GM10847 (cell line): ENCODE measurements around the gene PARD3.

Source experiments
- POLR2A ChIP-seq: IDR thresholded peaks from 2 replicates; pipeline ENCODE4 v1.6.1; 2011; ENCODE audit not compliant: insufficient read length; ENCODE audit errors: extremely low read depth

Gene PARD3

DNA sequence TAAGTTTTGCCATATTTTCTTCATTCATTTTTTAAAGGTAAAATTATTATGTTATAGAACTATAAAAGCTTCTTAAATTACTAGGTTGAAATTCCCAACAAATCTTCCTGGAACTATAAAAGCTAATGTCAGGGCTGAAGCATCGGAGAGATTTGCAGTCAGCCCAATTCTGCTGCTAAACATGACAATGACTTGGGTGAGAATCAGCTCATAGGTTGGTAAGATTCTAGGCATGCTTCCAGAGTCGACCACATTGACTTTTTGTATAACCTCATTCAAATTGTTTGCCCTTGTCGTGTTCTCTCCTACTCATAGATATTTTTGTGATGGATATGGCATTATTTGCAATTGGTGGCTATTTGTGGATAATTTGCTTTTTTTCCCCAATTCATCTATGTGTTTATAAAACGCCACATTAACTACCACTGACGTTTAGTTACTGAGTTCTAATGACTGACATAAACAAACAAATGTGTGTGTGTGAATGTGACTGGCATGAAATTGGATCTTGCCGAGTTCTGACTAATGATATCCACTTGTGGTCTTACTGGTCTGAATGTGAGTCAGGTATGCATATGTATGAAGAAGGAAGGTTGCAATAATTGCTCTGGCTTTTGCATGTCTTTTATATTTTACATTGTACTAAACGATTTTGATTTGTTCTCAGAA lies 579.8 kb downstream of the PARD3 start:
- TF ChIP-seq POLR2A, result no peak

- TF ChIP-seq POLR2A, result no peak
Measured at GRCh38 chr10:34232481-34232880, 582.6 kb downstream of the PARD3 start.

DNA sequence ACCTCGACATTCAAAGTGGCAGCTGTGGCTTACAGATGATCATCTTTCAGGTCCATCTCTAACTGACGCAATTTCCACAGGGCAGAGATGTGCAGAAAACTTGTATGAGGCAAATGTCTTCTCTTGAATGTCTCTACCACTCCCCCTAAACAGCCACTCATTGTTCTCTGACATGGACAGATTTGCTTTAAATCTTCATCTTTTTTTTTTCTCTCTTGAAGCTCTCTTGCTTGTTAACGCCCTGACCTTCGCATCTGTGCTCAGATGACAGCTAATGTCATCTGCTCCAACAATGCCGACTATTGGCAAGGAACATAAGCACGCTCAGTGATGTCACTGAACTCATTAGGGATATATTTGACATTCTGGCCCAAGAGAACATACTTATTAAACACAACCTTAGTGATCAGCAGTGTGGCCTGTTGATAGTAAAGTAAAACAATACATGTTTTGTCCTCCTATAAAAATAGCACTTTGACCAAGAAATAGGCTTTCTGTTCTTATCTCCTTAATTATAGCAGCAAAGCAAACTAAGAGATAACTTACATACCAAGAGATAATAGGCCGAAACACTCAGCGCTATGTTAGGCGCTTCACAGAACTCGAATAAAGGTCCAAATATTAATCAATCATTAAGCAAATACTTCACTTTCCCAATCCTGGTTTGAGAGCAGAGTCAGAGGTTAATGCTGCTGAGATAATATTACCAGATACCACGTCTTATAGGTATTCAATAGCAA lies 583.5 kb downstream of the PARD3 start:
- TF ChIP-seq POLR2A, result no peak

GRCh38 chr10:34229917-34230316 lies 585.2 kb downstream of the PARD3 start:
- TF ChIP-seq POLR2A, result no peak

- TF ChIP-seq POLR2A, result no peak
Measured at GRCh38 chr10:34228066-34228465, 587.0 kb downstream of the PARD3 start.

- no peak for TF ChIP-seq POLR2A
Measured at GRCh38 chr10:34224639-34225038, 590.5 kb downstream of the PARD3 start.

DNA sequence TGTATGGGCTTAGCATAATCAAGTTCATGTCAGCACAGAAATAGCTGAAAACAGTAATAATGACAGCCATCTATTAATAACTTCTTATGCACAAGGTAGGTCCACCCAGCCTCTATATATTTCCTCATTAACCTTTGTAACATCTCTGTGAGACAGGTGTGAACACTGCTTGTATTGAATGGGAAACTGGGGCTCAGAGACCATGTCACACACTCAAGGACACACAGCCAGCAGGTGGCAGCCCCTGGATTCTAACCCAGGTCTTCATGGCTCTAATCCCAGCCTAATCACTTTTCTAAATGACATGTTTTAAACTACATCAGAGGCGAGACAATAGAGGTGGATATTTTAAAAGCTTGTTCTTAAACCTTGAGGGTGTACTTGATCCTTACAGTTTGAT lies 591.4 kb downstream of the PARD3 start:
- no peak for TF ChIP-seq POLR2A

DNA sequence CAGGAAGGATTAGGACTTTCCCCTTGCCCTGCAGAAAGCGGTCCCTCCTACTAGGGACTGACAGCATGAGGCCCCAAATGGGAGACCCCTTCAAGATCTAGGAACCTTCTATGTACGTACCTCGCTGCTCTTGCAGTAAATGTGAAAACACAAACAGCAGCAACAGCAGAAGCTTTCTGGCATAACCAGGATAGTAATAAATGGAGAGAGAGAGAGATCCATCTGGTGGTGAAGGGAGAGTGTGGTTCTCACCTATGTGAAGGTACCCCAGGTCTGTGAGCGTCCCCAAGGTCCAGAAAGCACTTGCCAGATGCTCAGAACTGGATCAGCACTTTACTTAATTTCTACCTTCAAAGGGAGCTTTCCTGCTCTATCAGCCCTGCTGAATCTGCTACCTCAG lies 592.7 kb downstream of the PARD3 start:
- no peak for TF ChIP-seq POLR2A

- no peak for TF ChIP-seq POLR2A
Measured at GRCh38 chr10:34219753-34220548, 595.1 kb downstream of the PARD3 start.

- TF ChIP-seq POLR2A, result no peak
Measured at GRCh38 chr10:34217524-34217923, 597.6 kb downstream of the PARD3 start.

DNA sequence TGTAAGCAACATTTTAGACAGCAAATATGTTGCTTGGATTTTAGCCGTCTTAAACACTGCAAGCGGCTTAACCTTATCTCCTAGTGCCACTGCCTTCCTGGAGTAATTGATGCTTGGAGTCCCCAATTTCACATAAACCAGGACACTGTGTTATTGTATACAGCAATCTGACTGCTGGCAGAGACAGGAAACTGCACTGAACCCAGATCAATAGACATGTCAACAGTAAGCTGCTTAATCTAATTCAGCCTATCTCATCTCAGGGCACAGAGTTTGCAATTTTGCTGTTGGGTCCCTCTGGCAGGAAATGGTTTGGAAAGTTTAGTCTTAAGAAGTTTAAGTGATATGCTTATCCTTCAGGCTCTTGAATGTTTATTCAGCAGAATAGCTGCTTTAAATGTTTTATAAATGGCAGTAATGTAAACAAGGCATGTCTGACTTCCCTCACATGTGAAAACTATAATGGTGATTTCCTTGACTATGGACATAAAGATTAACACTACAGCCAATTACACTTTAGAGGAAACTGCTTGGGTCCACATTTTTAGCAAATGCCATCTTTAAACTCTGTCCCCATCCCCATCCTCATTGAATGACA lies 598.6 kb downstream of the PARD3 start:
- TF ChIP-seq POLR2A, result no peak

DNA sequence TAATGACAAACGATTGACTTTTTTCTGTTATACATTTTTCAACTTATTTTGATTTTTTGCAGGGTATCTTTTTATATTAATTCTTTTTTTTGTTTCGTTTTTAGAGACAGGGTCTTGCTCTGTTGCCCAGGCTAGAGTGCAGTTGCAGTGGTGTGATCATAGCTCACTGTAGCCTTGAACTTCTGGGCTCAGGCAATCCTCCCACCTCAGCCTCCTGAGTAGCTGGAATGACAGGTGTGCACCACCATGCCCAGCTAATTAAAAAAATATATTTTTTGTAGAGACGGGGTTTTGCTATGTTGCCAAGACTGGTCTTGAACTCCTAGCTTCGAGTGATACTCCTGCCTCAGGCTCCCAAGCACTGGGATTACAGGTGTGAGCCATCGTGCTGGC lies 601.3 kb downstream of the PARD3 start:
- TF ChIP-seq POLR2A, result no peak

GRCh38 chr10:34213193-34213804 lies 601.8 kb downstream of the PARD3 start:
- TF ChIP-seq POLR2A, result no peak

DNA sequence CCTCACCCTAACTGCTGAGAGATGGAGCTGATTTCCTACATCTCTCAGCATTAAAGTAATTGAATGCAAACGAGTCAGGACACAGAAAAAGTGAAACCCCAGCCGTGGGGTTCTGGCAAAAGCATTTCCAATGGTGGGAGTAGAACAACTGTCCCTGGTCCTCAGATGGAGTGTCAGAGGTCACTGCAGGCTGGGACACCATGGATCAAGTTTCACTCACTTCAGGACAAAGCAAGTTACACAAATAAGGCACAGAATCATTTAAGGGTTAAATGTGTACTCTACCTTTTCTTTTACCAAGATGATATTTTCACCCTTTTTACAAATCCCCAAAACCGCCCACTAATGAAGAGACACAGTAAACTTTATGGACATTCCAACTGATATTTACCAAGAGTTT lies 607.8 kb downstream of the PARD3 start:
- no peak for TF ChIP-seq POLR2A

- TF ChIP-seq POLR2A, result no peak
Measured at GRCh38 chr10:34206935-34207268, 608.2 kb downstream of the PARD3 start.
